Mucosa of gallbladder (tissue), 1 donor: ENCODE measurements around the gene AXIN1. TPM values are rescaled to one million over a fixed set of nuclear protein-coding genes. Genes with fewer than 3 reads are reported as not detected.
"Not testable (repeated sequence)": the region's sequence is repeated elsewhere in the genome, so short reads cannot be mapped to it uniquely, and the experiment has no call there.

Experiments
- DNase-seq: peaks from one replicate; pipeline ENCODE4 v3.0.0-alpha.2; 2020; ENCODE audit warnings: low spot score
- total RNA-seq: library from RNA; stranded (reverse); gene quantifications from one replicate; pipeline ENCODE4 v1.2.1, GENCODE V29; 2021
- donor health status: DM: no; HTN: no; CAD: no.

The AXIN1 gene
- total RNA-seq, 1 donor from 2014 or later: 29.2 TPM

- no peak for DNase-seq
These were observed 2.5 kb upstream of the AXIN1 start for GRCh38 chr16:354971-355461.

- no peak for DNase-seq
These were observed 1.9 kb upstream of the AXIN1 start for GRCh38 chr16:354291-354881.

- DNase-seq: no peak
These were observed 1.1 kb upstream of the AXIN1 start for GRCh38 chr16:353404-354290.

- no peak for DNase-seq
These were observed 561 bp downstream of the AXIN1 start for GRCh38 chr16:351804-352520.

- DNase-seq: no peak
These were observed 2.3 kb downstream of the AXIN1 start for GRCh38 chr16:350203-350602.

GRCh38 chr16:349211-349610 lies 3.3 kb downstream of the AXIN1 start:
- DNase-seq: no peak

- DNase-seq: not testable (repeated sequence)
These were observed 4.0 kb downstream of the AXIN1 start for GRCh38 chr16:348495-348894.

- no peak for DNase-seq
These were observed 5.3 kb downstream of the AXIN1 start for GRCh38 chr16:347203-347602.

GRCh38 chr16:346587-346986 lies 5.9 kb downstream of the AXIN1 start:
- DNase-seq: no peak

GRCh38 chr16:345772-346171 lies 6.8 kb downstream of the AXIN1 start:
- no peak for DNase-seq

- DNase-seq: no peak
These were observed 9.9 kb downstream of the AXIN1 start for GRCh38 chr16:342455-343213.

GRCh38 chr16:341974-342336 lies 10.6 kb downstream of the AXIN1 start:
- not testable (repeated sequence) for DNase-seq

GRCh38 chr16:341095-341973 lies 11.2 kb downstream of the AXIN1 start:
- not testable (repeated sequence) for DNase-seq

- DNase-seq: no peak
These were observed 12.0 kb downstream of the AXIN1 start for GRCh38 chr16:340370-341091.

- no peak for DNase-seq
These were observed 12.8 kb downstream of the AXIN1 start for GRCh38 chr16:339680-340079.

GRCh38 chr16:337975-338575 lies 14.4 kb downstream of the AXIN1 start:
- no peak for DNase-seq

- DNase-seq: no peak
These were observed 15.1 kb downstream of the AXIN1 start for GRCh38 chr16:337437-337836.

GRCh38 chr16:336269-336668 lies 16.3 kb downstream of the AXIN1 start:
- DNase-seq: no peak

- not testable (repeated sequence) for DNase-seq
These were observed 17.5 kb downstream of the AXIN1 start for GRCh38 chr16:334861-335632.
